ENCODE data around the gene ULBP1.
A peak's percentile ranks its signal among the peaks of the same experiment; 100 is the strongest.
"Not testable (repeated sequence)": the region's sequence is repeated elsewhere in the genome, so short reads cannot be mapped to it uniquely, and the experiment has no call there.

ULBP1 gene

GRCh38 chr6:149942461-149942829, 21.3 kb upstream of the ULBP1 start:
- peak overlapping the region; percentile 77 for H3K4me3 ChIP-seq (ENCODE audit: low read depth, low read length)
- TF ChIP-seq CTCF (IDR thresholded peaks at IDR 0.05; ENCODE audit: insufficient read depth, low read length, missing control alignments): peak; percentile 2
- CTCF ChIA-PET: no interaction called here
- POLR2A ChIA-PET: no interaction called here
- no peak for DNase-seq (ENCODE audit: low read depth, low spot score)

GRCh38 chr6:149943321-149943720, 20.4 kb upstream of the ULBP1 start:
- DNase-seq (ENCODE audit: low read depth, low spot score); POLR2A ChIA-PET; H3K4me3 ChIP-seq (ENCODE audit: low read depth, low read length); CTCF ChIA-PET: not testable (repeated sequence)

GRCh38 chr6:149945276-149945675, 18.5 kb upstream of the ULBP1 start:
- DNase-seq (ENCODE audit: low read depth, low spot score); H3K4me3 ChIP-seq (ENCODE audit: low read depth, low read length); POLR2A ChIA-PET; CTCF ChIA-PET: not testable (repeated sequence)

- CTCF ChIA-PET; POLR2A ChIA-PET; H3K4me3 ChIP-seq (ENCODE audit: low read depth, low read length); DNase-seq (ENCODE audit: low read depth, low spot score): not testable (repeated sequence)
Measured at GRCh38 chr6:149946631-149947030, 17.1 kb upstream of the ULBP1 start.

GRCh38 chr6:149947533-149947932, 16.2 kb upstream of the ULBP1 start:
- POLR2A ChIA-PET; H3K4me3 ChIP-seq (ENCODE audit: low read depth, low read length); CTCF ChIA-PET; DNase-seq (ENCODE audit: low read depth, low spot score): not testable (repeated sequence)

GRCh38 chr6:149948011-149948410, 15.7 kb upstream of the ULBP1 start:
- CTCF ChIA-PET: interaction anchor here (1.3 kb wide), 1 partner anchor 869 kb away, joined by 5 read pairs; no protein-coding TSS in a partner anchor
- no peak for TF ChIP-seq CTCF (IDR thresholded peaks at IDR 0.05; ENCODE audit: insufficient read depth, low read length, missing control alignments)
- POLR2A ChIA-PET: no interaction called here
- DNase-seq (ENCODE audit: low read depth, low spot score): no peak
- no peak overlapping the region for H3K4me3 ChIP-seq (ENCODE audit: low read depth, low read length)

GRCh38 chr6:149948616-149949015, 15.1 kb upstream of the ULBP1 start:
- no peak for DNase-seq (ENCODE audit: low read depth, low spot score)
- ChIA-PET POLR2A (no interaction called here), CTCF (interaction anchor here (1.3 kb wide), 1 partner anchor 869 kb away, joined by 5 read pairs; no protein-coding TSS in a partner anchor)
- TF ChIP-seq CTCF (IDR thresholded peaks at IDR 0.05; ENCODE audit: insufficient read depth, low read length, missing control alignments): no peak
- no peak overlapping the region for H3K4me3 ChIP-seq (ENCODE audit: low read depth, low read length)

GRCh38 chr6:149950423-149950822, 13.3 kb upstream of the ULBP1 start:
- ChIA-PET CTCF (interaction anchor here (0.8 kb wide), 1 partner anchor 68 kb away, joined by 3 read pairs; no protein-coding TSS in a partner anchor), POLR2A (no interaction called here)
- H3K4me3 ChIP-seq (ENCODE audit: low read depth, low read length): no peak overlapping the region
- TF ChIP-seq CTCF (IDR thresholded peaks at IDR 0.05; ENCODE audit: insufficient read depth, low read length, missing control alignments): no peak
- DNase-seq (ENCODE audit: low read depth, low spot score): no peak

- TF ChIP-seq CTCF (IDR thresholded peaks at IDR 0.05; ENCODE audit: insufficient read depth, low read length, missing control alignments): no peak
- H3K4me3 ChIP-seq (ENCODE audit: low read depth, low read length): no peak overlapping the region
- DNase-seq (ENCODE audit: low read depth, low spot score): no peak
- ChIA-PET CTCF (no interaction called here), POLR2A (no interaction called here)
Measured at GRCh38 chr6:149951096-149951495, 12.6 kb upstream of the ULBP1 start.

Data from AG04449 (cell line).